Melanocyte of skin (primary cell): ENCODE data around the gene HOXB3. TPM values are rescaled to one million over a fixed set of nuclear protein-coding genes. Genes with fewer than 3 reads are reported as not detected.

ENCODE experiments used
- small RNA-seq, 2 donors: library from RNA; depleted of rRNA; stranded (forward); fragments of <200 nt; gene quantifications; one replicate each; pipeline ENCODE3, GENCODE V24; 2012
- total RNA-seq, 2 donors: library from RNA; depleted of rRNA; stranded (reverse); fragments of >200 nt; gene quantifications; 2 replicates each; pipeline ENCODE4 v1.2.3, GENCODE V29; 2012

The HOXB3 gene
- total RNA-seq: 1 to 10 TPM in 1 of 2 donors, not detected in 1; 2.3 TPM

GRCh38 chr17:48589831-48590606 is at the start of gene HOXB3:
TSS of gene HOXB3 (minus strand) at chr17:48590241. CDS start at chr17:48552474, 37,767 bp downstream.

GRCh38 chr17:48626245-48627117 is 36.4 kb upstream of the HOXB3 start, which contains the start of gene HOXB9:
TSS of gene HOXB9 (minus strand) at chr17:48626358. CDS start at chr17:48626269, 89 bp downstream.

GRCh38 chr17:48615047-48615962 is 25.3 kb upstream of the HOXB3 start, which contains the start of gene HOXB8:
TSS of gene HOXB8 (minus strand) at chr17:48615292. CDS start at chr17:48614704, 588 bp downstream.

GRCh38 chr17:48610282-48611211 is 20.5 kb upstream of the HOXB3 start, which contains the start of gene HOXB7:
TSS of gene HOXB7 (minus strand) at chr17:48611017. CDS start at chr17:48610918, 99 bp downstream.

GRCh38 chr17:48604770-48605329 is 14.8 kb upstream of the HOXB3 start, which contains the start of gene HOXB6:
TSS of gene HOXB6 (minus strand) at chr17:48604986. CDS start at chr17:48598150, 6,836 bp downstream.

GRCh38 chr17:48593126-48593829 is 3.2 kb upstream of the HOXB3 start, which contains the start of gene HOXB5:
TSS of gene HOXB5 (minus strand) at chr17:48593779. CDS start at chr17:48593682, 97 bp downstream.

GRCh38 chr17:48577946-48578615 is 12.0 kb downstream of the HOXB3 start, which contains the start of gene HOXB4:
TSS of gene HOXB4 (minus strand) at chr17:48578350. CDS start at chr17:48578319, 31 bp downstream.

GRCh38 chr17:48545022-48545375 is 45.0 kb downstream of the HOXB3 start, which contains the start of gene HOXB2:
TSS of gene HOXB2 (minus strand) at chr17:48545109. CDS start at chr17:48544911, 198 bp downstream.

GRCh38 chr17:48530887-48531272 is 59.2 kb downstream of the HOXB3 start, which contains the start of gene HOXB1:
TSS of gene HOXB1 (minus strand) at chr17:48531011. CDS start at chr17:48530904, 107 bp downstream.

Small RNA genes lying within 50 kb of the gene (small RNA-seq; reads per million reads assigned to genes)
- 0.30 to 2.7 reads per million in 2 donors for gene MIR196A1

Other genes starting within 250 kb of the HOXB3 start
- not detected for gene SKAP1, start 160.0 kb downstream of the HOXB3 start, total RNA-seq
- gene HOXB1, start 59.2 kb downstream of the HOXB3 start, total RNA-seq: not detected
- 1 to 10 TPM in 1 of 2 donors, not detected in 1; 5.0 TPM for gene HOXB2, start 45.1 kb downstream of the HOXB3 start, total RNA-seq
- gene HOXB4, start 11.9 kb downstream of the HOXB3 start, total RNA-seq: 1 to 10 TPM in 1 of 2 donors, not detected in 1; 2.0 TPM
- gene HOXB5, start 3.5 kb upstream of the HOXB3 start, total RNA-seq: not detected
- 1 to 10 TPM in 1 of 2 donors, not detected in 1; 7.0 TPM for gene HOXB6, start 14.7 kb upstream of the HOXB3 start, total RNA-seq
- gene HOXB7, start 20.8 kb upstream of the HOXB3 start, total RNA-seq: 10 to 100 TPM in 1 of 2 donors, not detected in 1; 10.7 TPM
- under 1 TPM in 1 of 2 donors, not detected in 1; 0.33 TPM for gene HOXB8, start 25.1 kb upstream of the HOXB3 start, total RNA-seq
- gene HOXB9, start 36.1 kb upstream of the HOXB3 start, total RNA-seq: under 1 TPM in 1 of 2 donors, not detected in 1; under 0.01 TPM
- not detected for gene PRAC1, start 132.3 kb upstream of the HOXB3 start, total RNA-seq
- gene PRAC2, start 132.9 kb upstream of the HOXB3 start, total RNA-seq: 1 to 10 TPM in 1 of 2 donors, not detected in 1; 1.3 TPM
- 10 to 100 TPM in 1 of 2 donors, not detected in 1; 11.7 TPM for gene HOXB13, start 138.5 kb upstream of the HOXB3 start, total RNA-seq
- gene TTLL6, start 227.0 kb upstream of the HOXB3 start, total RNA-seq: 1 to 10 TPM in 1 of 2 donors, not detected in 1; 2.7 TPM
- gene CALCOCO2, start 240.8 kb upstream of the HOXB3 start, total RNA-seq: 10 to 100 TPM; 32.7 to 50.3 TPM